ENCODE data around the gene ADAT3.

ADAT3 gene

DNA sequence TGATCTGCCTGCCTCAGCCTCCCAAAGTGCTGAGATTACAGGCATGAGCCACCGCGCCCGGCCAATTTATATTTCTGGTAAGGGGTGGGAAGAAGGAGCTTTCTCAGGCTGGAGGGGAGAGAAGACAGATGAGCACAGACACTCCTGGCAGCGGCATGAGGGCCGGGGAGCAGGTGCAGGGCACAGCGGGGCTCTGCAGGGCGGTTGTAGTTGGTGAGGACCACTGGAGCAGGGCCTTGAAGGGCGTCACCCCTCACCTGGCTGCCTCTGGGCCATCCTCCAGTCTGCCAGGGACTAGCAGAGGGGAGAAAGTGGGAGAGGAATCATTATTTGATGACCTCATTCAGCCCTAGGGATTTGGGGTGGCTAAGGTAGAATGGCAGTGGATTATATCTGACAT, 27.2 kb downstream of the ADAT3 start:
- H2AFZ ChIP-seq (ENCODE audit: low read depth, low read length), result no peak overlapping the region
- H3K4me3 ChIP-seq (ENCODE audit: insufficient read depth in 1 of 2, low read depth in 1 of 2, low read length in 2 of 2), result no peak overlapping the region
- H2AK5ac ChIP-seq (ENCODE audit: low read length, severe bottlenecking), result no peak overlapping the region
- peaks cover 0 to 6% of the 10 kb centered on the region in 2 experiments for H3K36me3 ChIP-seq (ENCODE audit: control insufficient read depth in 1 of 2, insufficient read depth in 2 of 2, low read depth in 1 of 2, low read length in 2 of 2)
- WGBS, result 83% methylated on average over 8 of the region's 8 CpGs
- H3K9ac ChIP-seq (ENCODE audit: low read length), result no peak overlapping the region
- H2BK12ac ChIP-seq (ENCODE audit: low read length in 2 of 2), result no peak overlapping the region
- no peak overlapping the region for H3K27ac ChIP-seq (ENCODE audit: low read length, poor library complexity, severe bottlenecking)
- DNase-seq, result no peak
- H2BK5ac ChIP-seq (ENCODE audit: low read depth, low read length, poor library complexity, severe bottlenecking), result no peak overlapping the region
- H2BK120ac ChIP-seq (ENCODE audit: low read depth, low read length), result no peak overlapping the region
- no peak overlapping the region for H3K23ac ChIP-seq (ENCODE audit: low read length in 2 of 2)
- no peak overlapping the region for H3K14ac ChIP-seq (ENCODE audit: low read length in 2 of 2)
- H3K9me3 ChIP-seq (ENCODE audit: control insufficient read depth, low read length), result peaks cover 4% of the 10 kb centered on the region
- peaks cover 2% of the 10 kb centered on the region for H3K79me1 ChIP-seq (replicated peaks; ENCODE audit: low read length, poor library complexity, severe bottlenecking)
- no peak overlapping the region for H2BK15ac ChIP-seq (ENCODE audit: low read depth, poor library complexity, severe bottlenecking)
- H3K27me3 ChIP-seq (ENCODE audit: control insufficient read depth in 1 of 2, insufficient read depth in 1 of 2, low read length in 2 of 2), result no peaks in the 10 kb centered on the region
- peaks cover 12% of the 10 kb centered on the region for H3K4me1 ChIP-seq (ENCODE audit: control insufficient read depth, insufficient read depth, low read depth, low read length)
- no peak overlapping the region for H3K18ac ChIP-seq (ENCODE audit: low read depth in 1 of 2, low read length in 2 of 2)
- H3K4ac ChIP-seq (ENCODE audit: low read depth in 1 of 2, low read length in 2 of 2), result no peak overlapping the region
- H3K4me2 ChIP-seq (ENCODE audit: low read length, poor library complexity, severe bottlenecking), result no peak overlapping the region
- no peak overlapping the region for H4K91ac ChIP-seq (ENCODE audit: low read length)
- no peak overlapping the region for H4K8ac ChIP-seq (ENCODE audit: low read length)

DNA sequence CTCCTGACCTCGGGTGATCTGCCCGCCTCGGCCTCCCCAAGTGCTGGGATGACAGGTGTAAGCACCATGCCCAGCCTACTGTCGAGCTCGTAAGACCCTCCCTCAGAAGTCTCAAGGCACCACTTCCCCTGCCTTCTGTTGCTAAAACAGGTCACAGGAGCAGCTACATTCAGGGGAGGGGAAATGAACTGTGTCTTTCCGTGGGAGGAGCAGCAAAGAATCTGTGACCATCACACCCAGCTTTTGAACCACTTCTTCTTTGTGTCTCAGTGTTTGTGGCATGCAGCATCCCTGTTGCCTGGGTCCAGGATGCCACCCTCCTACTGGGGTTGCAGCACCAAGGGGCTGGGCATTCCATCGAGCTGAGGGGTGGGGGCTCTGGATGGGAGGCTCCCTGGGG, 28.0 kb downstream of the ADAT3 start:
- no peak overlapping the region for H2BK15ac ChIP-seq (ENCODE audit: low read depth, poor library complexity, severe bottlenecking)
- H2AK5ac ChIP-seq (ENCODE audit: low read length, severe bottlenecking), result no peak overlapping the region
- H3K23ac ChIP-seq (ENCODE audit: low read length in 2 of 2), result no peak overlapping the region
- no peak overlapping the region for H4K8ac ChIP-seq (ENCODE audit: low read length)
- no peak overlapping the region for H2BK5ac ChIP-seq (ENCODE audit: low read depth, low read length, poor library complexity, severe bottlenecking)
- no peak overlapping the region for H3K4me3 ChIP-seq (ENCODE audit: insufficient read depth in 1 of 2, low read depth in 1 of 2, low read length in 2 of 2)
- H3K9me3 ChIP-seq (ENCODE audit: control insufficient read depth, low read length), result peaks cover 4% of the 10 kb centered on the region
- no peak overlapping the region for H3K4ac ChIP-seq (ENCODE audit: low read depth in 1 of 2, low read length in 2 of 2)
- no peak overlapping the region for H2BK12ac ChIP-seq (ENCODE audit: low read length in 2 of 2)
- no peak overlapping the region for H3K14ac ChIP-seq (ENCODE audit: low read length in 2 of 2)
- H3K79me1 ChIP-seq (replicated peaks; ENCODE audit: low read length, poor library complexity, severe bottlenecking), result peaks cover 2% of the 10 kb centered on the region
- peaks cover 12% of the 10 kb centered on the region for H3K4me1 ChIP-seq (ENCODE audit: control insufficient read depth, insufficient read depth, low read depth, low read length)
- H3K18ac ChIP-seq (ENCODE audit: low read depth in 1 of 2, low read length in 2 of 2), result no peak overlapping the region
- H2BK120ac ChIP-seq (ENCODE audit: low read depth, low read length), result no peak overlapping the region
- no peaks in the 10 kb centered on the region for H3K27me3 ChIP-seq (ENCODE audit: control insufficient read depth in 1 of 2, insufficient read depth in 1 of 2, low read length in 2 of 2)
- DNase-seq, result no peak
- peaks cover 0 to 7% of the 10 kb centered on the region in 2 experiments for H3K36me3 ChIP-seq (ENCODE audit: control insufficient read depth in 1 of 2, insufficient read depth in 2 of 2, low read depth in 1 of 2, low read length in 2 of 2)
- H4K91ac ChIP-seq (ENCODE audit: low read length), result no peak overlapping the region
- H3K4me2 ChIP-seq (ENCODE audit: low read length, poor library complexity, severe bottlenecking), result no peak overlapping the region
- H2AFZ ChIP-seq (ENCODE audit: low read depth, low read length), result no peak overlapping the region
- WGBS, result 92% methylated on average over 5 of the region's 7 CpGs
- H3K9ac ChIP-seq (ENCODE audit: low read length), result no peak overlapping the region
- H3K27ac ChIP-seq (ENCODE audit: low read length, poor library complexity, severe bottlenecking), result no peak overlapping the region

DNA sequence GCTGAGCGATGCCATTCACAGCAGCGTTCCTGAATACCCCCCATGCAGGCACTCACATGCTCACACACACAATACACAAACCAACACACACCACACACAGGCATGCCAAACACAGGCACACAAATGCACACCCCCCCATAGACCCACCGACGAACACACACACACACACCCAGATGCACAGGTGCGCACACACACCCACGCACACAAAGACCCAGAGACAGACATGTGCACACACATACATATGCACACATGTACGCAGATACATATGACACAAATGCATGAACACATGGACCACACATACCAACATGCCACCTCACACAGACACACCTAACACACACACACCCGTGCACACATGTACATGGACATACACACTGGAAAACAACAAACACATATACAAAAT, 28.7 kb downstream of the ADAT3 start:
- no peak overlapping the region for H4K8ac ChIP-seq (ENCODE audit: low read length)
- H3K27me3 ChIP-seq (ENCODE audit: control insufficient read depth in 1 of 2, insufficient read depth in 1 of 2, low read length in 2 of 2), result no peaks in the 10 kb centered on the region
- H3K4me2 ChIP-seq (ENCODE audit: low read length, poor library complexity, severe bottlenecking), result no peak overlapping the region
- no peak overlapping the region for H2BK15ac ChIP-seq (ENCODE audit: low read depth, poor library complexity, severe bottlenecking)
- H2BK5ac ChIP-seq (ENCODE audit: low read depth, low read length, poor library complexity, severe bottlenecking), result no peak overlapping the region
- peak overlapping the region in 1 of 2 experiments; percentile 18 for H3K4me3 ChIP-seq (ENCODE audit: insufficient read depth in 1 of 2, low read depth in 1 of 2, low read length in 2 of 2)
- H2BK12ac ChIP-seq (ENCODE audit: low read length in 2 of 2), result no peak overlapping the region
- H3K79me1 ChIP-seq (replicated peaks; ENCODE audit: low read length, poor library complexity, severe bottlenecking), result peaks cover 2% of the 10 kb centered on the region
- H2BK120ac ChIP-seq (ENCODE audit: low read depth, low read length), result no peak overlapping the region
- H3K4ac ChIP-seq (ENCODE audit: low read depth in 1 of 2, low read length in 2 of 2), result no peak overlapping the region
- 97% methylated on average over 8 of the region's 8 CpGs for WGBS
- peaks cover 0 to 7% of the 10 kb centered on the region in 2 experiments for H3K36me3 ChIP-seq (ENCODE audit: control insufficient read depth in 1 of 2, insufficient read depth in 2 of 2, low read depth in 1 of 2, low read length in 2 of 2)
- H3K9ac ChIP-seq (ENCODE audit: low read length), result no peak overlapping the region
- no peak for DNase-seq
- H3K4me1 ChIP-seq (ENCODE audit: control insufficient read depth, insufficient read depth, low read depth, low read length), result peaks cover 12% of the 10 kb centered on the region
- no peak overlapping the region for H3K14ac ChIP-seq (ENCODE audit: low read length in 2 of 2)
- no peak overlapping the region for H3K27ac ChIP-seq (ENCODE audit: low read length, poor library complexity, severe bottlenecking)
- no peak overlapping the region for H2AFZ ChIP-seq (ENCODE audit: low read depth, low read length)
- peaks cover 4% of the 10 kb centered on the region for H3K9me3 ChIP-seq (ENCODE audit: control insufficient read depth, low read length)
- no peak overlapping the region for H3K23ac ChIP-seq (ENCODE audit: low read length in 2 of 2)
- H4K91ac ChIP-seq (ENCODE audit: low read length), result peak overlapping the region; percentile 9
- no peak overlapping the region for H2AK5ac ChIP-seq (ENCODE audit: low read length, severe bottlenecking)
- no peak overlapping the region for H3K18ac ChIP-seq (ENCODE audit: low read depth in 1 of 2, low read length in 2 of 2)

DNA sequence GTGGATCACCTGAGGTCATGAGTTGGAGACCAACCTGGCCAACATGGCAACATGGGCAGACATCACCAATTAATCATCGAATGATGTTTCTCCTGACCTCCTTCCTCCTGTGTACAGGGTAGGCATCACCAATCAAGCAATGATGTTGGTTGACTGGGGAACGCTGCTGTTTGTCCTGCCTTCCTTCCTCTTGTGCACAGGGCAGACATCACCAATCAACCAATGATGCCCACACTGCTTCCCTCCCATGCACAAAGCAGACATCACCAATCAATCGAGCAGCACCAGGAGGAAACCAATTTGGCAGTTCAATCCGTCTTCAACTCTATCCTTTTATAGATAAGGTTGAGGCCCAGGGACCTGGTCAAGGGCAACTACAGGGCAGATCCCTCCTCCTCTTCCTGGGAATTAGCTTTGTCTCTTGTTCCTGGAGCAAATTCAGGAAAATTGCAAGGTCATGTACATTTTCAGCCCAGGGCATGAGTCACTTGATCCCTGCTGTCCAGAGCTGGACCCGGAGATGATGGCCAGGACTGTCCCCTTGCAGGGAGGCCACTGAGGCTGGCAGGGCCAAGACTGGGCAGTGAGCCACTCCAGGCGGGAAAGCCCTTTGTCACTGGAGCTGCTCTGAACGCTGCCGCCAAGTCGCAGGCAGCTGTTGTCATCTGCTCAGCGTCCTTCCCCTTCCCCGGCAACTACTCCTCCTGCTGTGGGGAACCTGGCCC, 30.4 kb downstream of the ADAT3 start:
- H3K4me2 ChIP-seq (ENCODE audit: low read length, poor library complexity, severe bottlenecking), result no peak overlapping the region
- peak; percentile 31 for DNase-seq
- H3K36me3 ChIP-seq (ENCODE audit: control insufficient read depth in 1 of 2, insufficient read depth in 2 of 2, low read depth in 1 of 2, low read length in 2 of 2), result peaks cover 0 to 7% of the 10 kb centered on the region in 2 experiments
- peaks cover 2% of the 10 kb centered on the region for H3K79me1 ChIP-seq (replicated peaks; ENCODE audit: low read length, poor library complexity, severe bottlenecking)
- no peak overlapping the region for H2BK15ac ChIP-seq (ENCODE audit: low read depth, poor library complexity, severe bottlenecking)
- no peak overlapping the region for H3K27ac ChIP-seq (ENCODE audit: low read length, poor library complexity, severe bottlenecking)
- no peak overlapping the region for H4K8ac ChIP-seq (ENCODE audit: low read length)
- WGBS, result 82% methylated on average over 11 of the region's 11 CpGs
- no peak overlapping the region for H3K14ac ChIP-seq (ENCODE audit: low read length in 2 of 2)
- H3K18ac ChIP-seq (ENCODE audit: low read depth in 1 of 2, low read length in 2 of 2), result no peak overlapping the region
- peak overlapping the region; percentile 5 for H4K91ac ChIP-seq (ENCODE audit: low read length)
- H2BK5ac ChIP-seq (ENCODE audit: low read depth, low read length, poor library complexity, severe bottlenecking), result no peak overlapping the region
- H3K9ac ChIP-seq (ENCODE audit: low read length), result no peak overlapping the region
- no peak overlapping the region for H3K4me3 ChIP-seq (ENCODE audit: insufficient read depth in 1 of 2, low read depth in 1 of 2, low read length in 2 of 2)
- peaks cover 4% of the 10 kb centered on the region for H3K9me3 ChIP-seq (ENCODE audit: control insufficient read depth, low read length)
- H2AK5ac ChIP-seq (ENCODE audit: low read length, severe bottlenecking), result no peak overlapping the region
- peaks cover 11% of the 10 kb centered on the region for H3K4me1 ChIP-seq (ENCODE audit: control insufficient read depth, insufficient read depth, low read depth, low read length)
- H2BK120ac ChIP-seq (ENCODE audit: low read depth, low read length), result no peak overlapping the region
- H3K23ac ChIP-seq (ENCODE audit: low read length in 2 of 2), result no peak overlapping the region
- H2AFZ ChIP-seq (ENCODE audit: low read depth, low read length), result no peak overlapping the region
- H2BK12ac ChIP-seq (ENCODE audit: low read length in 2 of 2), result no peak overlapping the region
- H3K27me3 ChIP-seq (ENCODE audit: control insufficient read depth in 1 of 2, insufficient read depth in 1 of 2, low read length in 2 of 2), result no peaks in the 10 kb centered on the region
- H3K4ac ChIP-seq (ENCODE audit: low read depth in 1 of 2, low read length in 2 of 2), result no peak overlapping the region

Data from mesenchymal stem cell (in vitro differentiated cells and primary cell).